Endothelial cell (in vitro differentiated cells): ENCODE results near the gene TRAPPC2L. TPM values are rescaled to one million over a fixed set of nuclear protein-coding genes. Genes with fewer than 3 reads are reported as not detected.

ENCODE experiments used
- DNase-seq: peaks from one replicate; pipeline ENCODE4 v3.0.0; 2021; ENCODE audit warnings: low spot score
- H3K27ac Mint-ChIP-seq: one replicate; pipeline ENCODE4 v1.8.0; 2021; ENCODE audit warnings: mixed read lengths, inconsistent platforms; ENCODE audit not compliant: unreplicated experiment
- H3K27me3 Mint-ChIP-seq: one replicate; pipeline ENCODE4 v1.8.0; 2021; ENCODE audit warnings: mild to moderate bottlenecking, moderate library complexity, mixed read lengths, inconsistent platforms; ENCODE audit not compliant: unreplicated experiment
- H3K36me3 Mint-ChIP-seq: one replicate; pipeline ENCODE4 v1.8.0; 2021; ENCODE audit warnings: mild to moderate bottlenecking, low read depth, mixed read lengths, inconsistent platforms; ENCODE audit not compliant: unreplicated experiment
- H3K4me1 Mint-ChIP-seq: one replicate; pipeline ENCODE4 v1.8.0; 2021; ENCODE audit warnings: mild to moderate bottlenecking, mixed read lengths, inconsistent platforms; ENCODE audit not compliant: unreplicated experiment
- H3K4me3 Mint-ChIP-seq: one replicate; pipeline ENCODE4 v1.8.0; 2021; ENCODE audit warnings: mild to moderate bottlenecking, mixed read lengths, inconsistent platforms; ENCODE audit not compliant: unreplicated experiment
- H3K9me3 Mint-ChIP-seq: one replicate; pipeline ENCODE4 v1.8.0; 2021; ENCODE audit warnings: mixed read lengths, inconsistent platforms; ENCODE audit not compliant: unreplicated experiment
- total RNA-seq: library from RNA; stranded (reverse); fragmentation: NEBNext Ultra II Directional; extraction: Animal tissue kit (Norgen Biotek cat#: 25700); gene quantifications from one replicate; pipeline ENCODE4 v1.2.1, GENCODE V29; 2021; ENCODE audit not compliant: unreplicated experiment
- TF ChIP-seq, protein P1 (sequence below): fragments of 200-600 bp; sonication (generic); IDR thresholded peaks from one replicate; pipeline ENCODE4 v1.5.0; 2021; ENCODE audit warnings: antibody characterized with exemption; ENCODE audit not compliant: unreplicated experiment

The TRAPPC2L gene
- total RNA-seq, 1 donor from 2014 or later: 65.3 TPM

DNA sequence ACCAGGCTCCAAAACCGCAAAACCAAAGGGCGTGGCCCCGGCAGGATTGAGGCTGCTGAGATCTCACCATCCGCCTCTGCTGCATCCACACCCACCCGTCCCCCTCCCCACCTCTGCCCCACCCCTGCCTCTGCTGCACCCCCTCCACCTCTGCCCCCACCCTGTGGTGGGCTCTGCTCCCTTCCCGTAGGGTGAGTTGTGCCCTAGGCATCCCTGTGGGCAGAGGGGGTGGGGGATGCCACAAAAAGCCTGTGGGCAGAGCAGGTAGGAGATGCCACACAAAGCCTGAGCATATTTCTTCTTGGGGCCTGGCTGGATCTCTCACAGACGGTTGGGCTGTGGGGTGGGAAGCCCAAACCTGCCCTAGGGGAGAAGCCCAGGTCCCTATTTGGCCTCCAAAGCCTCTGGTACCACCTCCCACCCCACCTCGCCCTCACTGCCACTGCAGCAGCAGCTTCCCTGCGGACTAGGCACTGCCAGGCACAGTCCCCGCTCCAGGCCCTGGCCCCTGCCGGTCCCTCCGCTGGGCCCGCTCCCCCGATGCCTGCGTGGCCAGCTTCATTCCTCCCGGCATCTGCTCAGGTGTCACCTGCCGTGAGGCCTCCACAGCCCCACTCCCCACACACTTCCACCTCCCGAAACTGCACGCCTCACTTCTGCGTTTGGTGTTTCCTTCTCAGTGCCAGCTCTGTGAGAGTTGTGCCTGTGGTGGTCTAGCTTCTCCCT, 20.8 kb downstream of the TRAPPC2L start:
- H3K9me3 Mint-ChIP-seq: no peaks in the 10 kb centered on the region
- TF ChIP-seq, protein P1, sequence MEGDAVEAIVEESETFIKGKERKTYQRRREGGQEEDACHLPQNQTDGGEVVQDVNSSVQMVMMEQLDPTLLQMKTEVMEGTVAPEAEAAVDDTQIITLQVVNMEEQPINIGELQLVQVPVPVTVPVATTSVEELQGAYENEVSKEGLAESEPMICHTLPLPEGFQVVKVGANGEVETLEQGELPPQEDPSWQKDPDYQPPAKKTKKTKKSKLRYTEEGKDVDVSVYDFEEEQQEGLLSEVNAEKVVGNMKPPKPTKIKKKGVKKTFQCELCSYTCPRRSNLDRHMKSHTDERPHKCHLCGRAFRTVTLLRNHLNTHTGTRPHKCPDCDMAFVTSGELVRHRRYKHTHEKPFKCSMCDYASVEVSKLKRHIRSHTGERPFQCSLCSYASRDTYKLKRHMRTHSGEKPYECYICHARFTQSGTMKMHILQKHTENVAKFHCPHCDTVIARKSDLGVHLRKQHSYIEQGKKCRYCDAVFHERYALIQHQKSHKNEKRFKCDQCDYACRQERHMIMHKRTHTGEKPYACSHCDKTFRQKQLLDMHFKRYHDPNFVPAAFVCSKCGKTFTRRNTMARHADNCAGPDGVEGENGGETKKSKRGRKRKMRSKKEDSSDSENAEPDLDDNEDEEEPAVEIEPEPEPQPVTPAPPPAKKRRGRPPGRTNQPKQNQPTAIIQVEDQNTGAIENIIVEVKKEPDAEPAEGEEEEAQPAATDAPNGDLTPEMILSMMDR: no peak
- no peak overlapping the region for H3K4me3 Mint-ChIP-seq
- DNase-seq: no peak
- H3K27ac Mint-ChIP-seq: no peak overlapping the region
- H3K36me3 Mint-ChIP-seq: no peaks in the 10 kb centered on the region
- no peaks in the 10 kb centered on the region for H3K4me1 Mint-ChIP-seq
- peaks cover 3% of the 10 kb centered on the region for H3K27me3 Mint-ChIP-seq

DNA sequence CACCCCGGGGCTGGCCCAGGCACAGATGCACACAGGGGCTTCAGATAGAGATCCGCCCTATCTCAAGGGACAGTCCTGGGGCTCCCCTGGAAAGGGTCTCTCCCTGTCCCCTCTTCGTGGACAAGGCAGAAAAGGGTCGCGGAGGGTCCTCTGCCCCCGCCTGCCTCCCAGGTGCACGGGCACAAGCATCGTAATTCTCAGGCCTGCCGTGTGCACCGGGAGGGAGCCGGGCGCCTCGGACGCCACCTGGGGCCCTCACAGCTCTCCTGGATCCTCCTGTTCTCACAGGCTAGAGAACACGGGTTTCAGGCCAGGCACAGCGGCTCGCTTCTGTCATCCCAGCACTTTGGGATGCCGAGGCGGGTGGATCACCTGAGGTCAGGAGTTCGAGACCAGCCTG, 21.4 kb downstream of the TRAPPC2L start:
- no peak for DNase-seq
- Mint-ChIP-seq H3K27ac (no peak overlapping the region), H3K9me3 (no peaks in the 10 kb centered on the region), H3K36me3 (no peaks in the 10 kb centered on the region), H3K4me3 (no peak overlapping the region), H3K27me3 (peaks cover 3% of the 10 kb centered on the region), H3K4me1 (no peaks in the 10 kb centered on the region)
- TF ChIP-seq, protein P1: no peak

DNA sequence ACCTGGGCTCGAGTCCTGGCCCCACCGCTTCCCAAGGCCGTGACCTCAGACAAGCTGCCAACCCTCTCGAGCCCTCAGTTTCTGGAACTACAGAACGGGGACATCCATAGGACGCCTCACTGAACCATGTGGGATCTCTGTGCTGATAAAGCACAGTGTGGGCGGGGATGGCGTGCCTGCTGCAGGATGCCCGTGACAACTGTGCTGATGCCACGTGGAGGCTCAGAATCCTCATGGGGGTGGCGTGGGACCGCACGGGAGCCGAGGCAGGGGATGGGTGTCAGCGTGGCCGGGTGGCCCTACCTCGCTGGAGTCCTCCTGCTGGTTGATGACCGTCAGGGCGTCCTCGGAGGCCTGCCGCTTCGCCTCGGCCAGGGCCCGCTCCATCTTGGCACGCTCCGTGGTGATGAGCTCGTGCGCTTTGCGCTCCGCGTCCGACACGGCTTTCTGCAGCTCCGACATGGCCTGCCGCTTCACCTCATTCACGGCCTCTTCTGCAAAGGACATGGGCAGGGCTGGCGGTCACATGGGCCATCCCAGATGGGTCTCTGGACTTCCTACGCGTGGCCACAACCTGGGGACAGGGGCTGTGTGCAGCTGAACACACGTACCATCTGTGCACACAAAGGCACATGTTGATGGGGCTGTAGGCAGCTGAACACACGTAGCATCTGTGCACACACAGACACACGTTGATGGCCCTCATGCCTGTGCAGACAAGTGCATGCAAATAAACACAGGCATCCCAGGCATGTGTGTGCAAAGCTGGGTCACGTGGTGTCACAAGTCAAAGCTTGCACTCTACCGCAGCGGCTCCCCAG, 22.2 kb downstream of the TRAPPC2L start:
- no peaks in the 10 kb centered on the region for H3K9me3 Mint-ChIP-seq
- H3K4me3 Mint-ChIP-seq: no peak overlapping the region
- peaks cover 3% of the 10 kb centered on the region for H3K27me3 Mint-ChIP-seq
- no peak for DNase-seq
- TF ChIP-seq, protein P1: no peak
- H3K4me1 Mint-ChIP-seq: no peaks in the 10 kb centered on the region
- H3K36me3 Mint-ChIP-seq: no peaks in the 10 kb centered on the region
- H3K27ac Mint-ChIP-seq: no peak overlapping the region

DNA sequence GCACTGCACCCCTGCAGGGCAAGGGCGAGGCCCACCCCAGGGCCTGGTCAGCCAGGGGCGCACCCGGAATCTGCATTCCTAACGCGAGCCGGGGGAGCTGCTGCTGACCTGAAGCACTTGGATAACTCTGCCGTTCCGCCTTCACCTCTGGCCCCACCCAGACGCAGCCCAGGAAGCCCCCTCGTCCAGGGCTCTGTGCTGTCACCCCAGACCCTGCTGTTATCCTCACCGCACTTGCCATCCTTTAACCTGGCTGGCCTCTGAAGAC, 22.8 kb downstream of the TRAPPC2L start:
- H3K4me1 Mint-ChIP-seq: no peaks in the 10 kb centered on the region

More for the DNA sequence above, 22.8 kb downstream of the TRAPPC2L start:
- H3K36me3 Mint-ChIP-seq: no peaks in the 10 kb centered on the region
- TF ChIP-seq, protein P1: no peak
- peaks cover 3% of the 10 kb centered on the region for H3K27me3 Mint-ChIP-seq
- no peak overlapping the region for H3K27ac Mint-ChIP-seq
- DNase-seq: no peak
- no peaks in the 10 kb centered on the region for H3K9me3 Mint-ChIP-seq
- H3K4me3 Mint-ChIP-seq: no peak overlapping the region
